H1 (cell line): ENCODE results near the gene SLC39A10. TPM values are rescaled to one million over a fixed set of nuclear protein-coding genes. Genes with fewer than 3 reads are reported as not detected.

Experiments
- CTCF ChIA-PET: fragments of 300-600 bp; sonication (Branson Sonifier 250); formaldehyde crosslinking; loops from one replicate; lab custom pipeline; 2021; ENCODE audit not compliant: partially characterized antibody; lab: Charles Lee
- POLR2A ChIA-PET: fragments of 300-600 bp; sonication (Branson Sonifier 250); formaldehyde crosslinking; loops from one replicate; lab custom pipeline; 2021; ENCODE audit warnings: inconsistent platforms; ENCODE audit not compliant: partially characterized antibody; lab: Charles Lee
- DNase-seq, 2 experiments: peaks; one replicate each; pipeline versions ENCODE4 v3.0.0 to v3.0.0-alpha.2; 2010 to 2022; ENCODE audit warnings: low spot score in 2 of 2, low read depth in 1 of 2, mixed read lengths in 1 of 2
- FAIRE-seq: peaks from 2 replicates; lab custom pipeline; 2011; peaks lifted over from hg19 to GRCh38; lab: Jason Lieb, UNC
- H2AFZ ChIP-seq: 2 replicates; pipeline ENCODE4 v1.8.1; 2012; ENCODE audit warnings: low read length, inconsistent platforms
- H2AK5ac ChIP-seq: 2 replicates; pipeline ENCODE4 v1.6.1; 2013; ENCODE audit warnings: low read depth, low read length
- H2BK120ac ChIP-seq: replicated peaks from 2 replicates; pipeline ENCODE3; 2013; ENCODE audit warnings: low read depth, low read length, inconsistent platforms
- H2BK12ac ChIP-seq: 2 replicates; pipeline ENCODE4 v1.6.1; 2013; ENCODE audit warnings: low read depth, low read length
- H2BK15ac ChIP-seq: 2 replicates; pipeline ENCODE4 v1.6.1; 2013; ENCODE audit warnings: low read length
- H2BK20ac ChIP-seq: 2 replicates; pipeline ENCODE4 v1.6.1; 2013; ENCODE audit warnings: low read length
- H2BK5ac ChIP-seq: 2 replicates; pipeline ENCODE4 v1.6.1; 2013; ENCODE audit warnings: low read depth, low read length
- H3K14ac ChIP-seq: 2 replicates; pipeline ENCODE4 v1.6.1; 2013; ENCODE audit warnings: inconsistent platforms; ENCODE audit not compliant: insufficient read length
- H3K18ac ChIP-seq: 2 replicates; pipeline ENCODE4 v1.6.1; 2013; ENCODE audit warnings: low read length; ENCODE audit errors: extremely low read depth
- H3K23ac ChIP-seq: 2 replicates; pipeline ENCODE4 v1.6.1; 2013; ENCODE audit warnings: inconsistent platforms; ENCODE audit not compliant: insufficient read length
- H3K23me2 ChIP-seq: 2 replicates; pipeline ENCODE4 v1.6.1; 2013; ENCODE audit warnings: low read depth, low read length
- H3K27ac ChIP-seq: 2 replicates; pipeline ENCODE4 v1.6.1; 2011; ENCODE audit warnings: low read depth, low read length, inconsistent platforms
- H3K27me3 ChIP-seq, 4 experiments: replicated peaks in 1 of 4; 1 replicate in 1 of 4; 2 replicates in 3 of 4; pipeline versions ENCODE4 v1.6.1 to v1.8.1; 2011 to 2013; ENCODE audit warnings: low read length in 3 of 4, mild to moderate bottlenecking in 3 of 4, inconsistent platforms in 2 of 4, mixed read lengths in 2 of 4, moderate library complexity in 1 of 4; ENCODE audit not compliant: control insufficient read depth in 3 of 4, insufficient read depth in 3 of 4; ENCODE audit errors: extremely low read depth in 1 of 4
- H3K36me3 ChIP-seq, 4 experiments: 2 replicates each; pipeline versions ENCODE4 v1.6.1 to v1.8.1; 2011 to 2013; ENCODE audit warnings: mild to moderate bottlenecking in 4 of 4, low read length in 3 of 4, moderate library complexity in 2 of 4, control low read depth in 1 of 4, inconsistent platforms in 1 of 4; ENCODE audit not compliant: insufficient read depth in 4 of 4, control insufficient read depth in 2 of 4
- H3K4ac ChIP-seq: replicated peaks from 2 replicates; pipeline ENCODE3; 2013; ENCODE audit warnings: low read length, low read depth, mixed read lengths, inconsistent platforms; ENCODE audit not compliant: insufficient read length
- H3K4me1 ChIP-seq, 4 experiments: replicated peaks in 1 of 4; 1 replicate in 1 of 4; 2 replicates in 3 of 4; pipeline versions ENCODE4 v1.6.1 to v1.8.1; 2011 to 2013; ENCODE audit warnings: low read length in 3 of 4, inconsistent platforms in 2 of 4, mixed read lengths in 1 of 4; ENCODE audit not compliant: insufficient read depth in 4 of 4, control insufficient read depth in 3 of 4
- H3K4me2 ChIP-seq, 2 experiments: 2 replicates each; pipeline versions ENCODE4 v1.6.1 to v1.8.1; 2011 to 2013; ENCODE audit warnings: low read depth in 2 of 2, low read length in 2 of 2, control low read depth in 1 of 2, inconsistent platforms in 1 of 2, mild to moderate bottlenecking in 1 of 2; ENCODE audit not compliant: insufficient read depth in 1 of 2
- H3K4me3 ChIP-seq, 4 experiments: fragments of 200-600, 300-600 bp in 1 of 4; sonication (generic), shearing (Covaris generic), sonication (Bioruptor Twin) in 1 of 4; 2 replicates each; pipeline versions ENCODE4 v1.5.1 to v1.8.1; 2011 to 2016; ENCODE audit warnings: low read length in 4 of 4, low read depth in 3 of 4, control low read depth in 2 of 4, inconsistent platforms in 2 of 4, mild to moderate bottlenecking in 2 of 4, mixed read lengths in 1 of 4, moderate library complexity in 1 of 4; ENCODE audit not compliant: insufficient read depth in 2 of 4; ENCODE audit errors: extremely low read depth in 1 of 4
- H3K56ac ChIP-seq: replicated peaks from 2 replicates; pipeline ENCODE3; 2013; ENCODE audit warnings: low read depth, mild to moderate bottlenecking, mixed read lengths, low read length, inconsistent platforms; ENCODE audit not compliant: insufficient read length
- H3K79me1 ChIP-seq: 2 replicates; pipeline ENCODE4 v1.6.1; 2013; ENCODE audit warnings: low read depth, low read length, control low read depth
- H3K79me2 ChIP-seq, 2 experiments: 2 replicates each; pipeline versions ENCODE4 v1.6.1 to v1.8.1; 2012 to 2013; ENCODE audit warnings: low read length in 2 of 2, mild to moderate bottlenecking in 2 of 2, inconsistent platforms in 1 of 2; ENCODE audit not compliant: insufficient read depth in 2 of 2, control insufficient read depth in 1 of 2
- H3K9ac ChIP-seq, 4 experiments: replicated peaks in 1 of 4; 1 replicate in 1 of 4; 2 replicates in 3 of 4; pipeline versions ENCODE4 v1.6.1 to v1.8.1; 2011 to 2013; ENCODE audit warnings: low read depth in 3 of 4, low read length in 3 of 4, control low read depth in 2 of 4, mild to moderate bottlenecking in 2 of 4, moderate library complexity in 2 of 4, inconsistent platforms in 1 of 4; ENCODE audit errors: extremely low read depth in 1 of 4
- H3K9me3 ChIP-seq, 2 experiments: 2 replicates each; pipeline versions ENCODE4 v1.6.1 to v1.8.1; 2012 to 2013; ENCODE audit warnings: mild to moderate bottlenecking in 2 of 2, moderate library complexity in 2 of 2, control low read depth in 1 of 2, inconsistent platforms in 1 of 2, low read depth in 1 of 2, low read length in 1 of 2, mixed read lengths in 1 of 2; ENCODE audit not compliant: insufficient read depth in 2 of 2
- H4K20me1 ChIP-seq, 2 experiments: replicated peaks in 1 of 2; 2 replicates each; pipeline versions ENCODE3 to v1.8.1; 2011 to 2013; ENCODE audit warnings: inconsistent platforms in 2 of 2, low read length in 2 of 2, mild to moderate bottlenecking in 1 of 2; ENCODE audit not compliant: insufficient read depth in 2 of 2, control insufficient read depth in 1 of 2
- H4K5ac ChIP-seq: 2 replicates; pipeline ENCODE4 v1.6.1; 2013; ENCODE audit warnings: low read length, low read depth, mixed read lengths, inconsistent platforms; ENCODE audit not compliant: insufficient read length
- H4K8ac ChIP-seq: 2 replicates; pipeline ENCODE4 v1.8.0; 2013; ENCODE audit warnings: mild to moderate bottlenecking, moderate library complexity, low read length, inconsistent platforms; ENCODE audit not compliant: insufficient read depth; ENCODE audit errors: extremely low read depth
- H4K91ac ChIP-seq: replicated peaks from 2 replicates; pipeline ENCODE3; 2013; ENCODE audit warnings: low read length, mixed read lengths, inconsistent platforms; ENCODE audit not compliant: insufficient read length
- WGBS, 2 experiments: shearing (Covaris generic) in 1 of 2; methylation state at CpG; one replicate each; pipeline versions ENCODE4 v1.1.6 to v1.1.7; 2013 to 2015; ENCODE audit warnings: low lambda C conversion rate in 2 of 2, mixed read lengths in 2 of 2, inconsistent platforms in 1 of 2, low coverage in 1 of 2, missing lambda C conversion rate in 1 of 2; ENCODE audit not compliant: insufficient replicate concordance in 2 of 2, insufficient coverage in 1 of 2, insufficient read length in 1 of 2; ENCODE audit errors: extremely low coverage in 1 of 2, missing lambda C conversion rate in 1 of 2; 5-methylcytosine and 5-hydroxymethylcytosine counted together
- polyA plus RNA-seq, 7 experiments: library from polyadenylated mRNA; depleted of rRNA in 3 of 7; stranded (reverse) in 5 of 7; unstranded in 2 of 7; fragments of >200 nt in 5 of 7; fragments of 200-250 nt in 2 of 7; gene quantifications; 1 replicate in 5 of 7; 2 replicates in 1 of 7; 4 replicates in 1 of 7; pipeline versions ENCODE4 v1.2.1 to v1.2.3, GENCODE V29; 2011 to 2013; ENCODE audit warnings: missing spikeins in 2 of 7, mixed read lengths in 2 of 7
- total RNA-seq: library from RNA; stranded (reverse); fragmentation: NEBNext Ultra II Directional; extraction: Animal tissue kit (Norgen Biotek cat#: 25700); gene quantifications from 2 replicates; pipeline ENCODE4 v1.2.1, GENCODE V29; 2021

The SLC39A10 gene
- total and polyA plus RNA-seq, 2 of the 8 experiments (the other 6 are each of a cell fraction or from before 2014, with no cell fraction given), result 68.1 to 234 TPM

DNA sequence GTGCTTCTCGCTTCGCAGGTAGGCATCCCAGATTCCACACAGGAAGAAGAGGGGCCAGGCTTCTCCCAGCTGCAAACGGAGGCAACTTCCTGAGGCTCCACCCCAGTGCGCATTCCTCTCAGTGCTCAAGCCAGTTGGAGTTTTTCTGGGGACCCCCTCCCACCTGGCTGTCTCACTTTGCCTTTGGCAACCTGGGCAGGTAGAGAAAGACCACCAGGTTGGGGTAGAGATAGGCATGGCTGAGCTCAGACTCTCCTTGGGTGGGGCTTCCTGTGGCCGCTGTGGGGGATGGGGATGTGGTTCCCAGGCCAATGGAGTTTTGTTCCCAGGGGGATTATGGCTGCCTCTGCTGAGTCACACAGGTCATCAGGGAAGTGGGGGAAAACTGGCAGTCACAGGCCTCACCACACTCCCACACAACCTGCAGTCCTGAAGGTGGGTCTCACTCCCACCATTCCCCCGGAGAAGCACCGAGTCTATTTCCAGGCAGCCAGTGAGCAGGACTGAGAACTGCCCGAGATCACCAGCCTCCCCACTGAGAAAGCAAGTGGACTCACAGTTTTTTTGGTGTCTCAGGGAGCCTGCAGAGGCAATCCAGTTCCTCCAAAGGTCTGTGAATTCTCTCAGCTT, 38.1 kb downstream of the SLC39A10 start:
- ChIA-PET POLR2A (interaction anchor here (1.0 to 1.3 kb wide), 2 partner anchors 38 to 79 kb away, joined by 3 to 4 read pairs; partner anchors contain the start of gene SLC39A10), CTCF (interaction anchor here (0.8 to 2.1 kb wide), 2 partner anchors 12 to 22 kb away, joined by 3 to 8 read pairs; no protein-coding TSS in a partner anchor)
- Histone ChIP-seq H2BK15ac (no peak overlapping the region), H3K56ac (no peak overlapping the region), H2AFZ (no peak overlapping the region), H2AK5ac (peak overlapping the region; percentile 54; the same call in 1 of the 2 replicates), H3K9me3 (peaks cover 0 to 2% of the 10 kb centered on the region in 2 experiments; a peak in 2 of 4 replicates), H3K23ac (no peak overlapping the region), H2BK5ac (peak overlapping the region; percentile 83; the same call in 1 of the 2 replicates), H3K9ac (no peak overlapping the region), H4K5ac (no peak overlapping the region), H4K91ac (no peak overlapping the region), H4K8ac (peak overlapping the region; percentile 28), H4K20me1 (peaks cover 0 to 3% of the 10 kb centered on the region in 2 experiments), H3K27ac (peak overlapping the region; percentile 59), H3K4ac (no peak overlapping the region), H3K18ac (peak overlapping the region; percentile 90), H3K23me2 (no peaks in the 10 kb centered on the region), H3K4me1 (peaks cover 1 to 6% (median 4%) of the 10 kb centered on the region in 4 experiments), H2BK20ac (no peak overlapping the region), H3K36me3 (no peaks in the 10 kb centered on the region; a peak in 1 of 8 replicates), H3K14ac (no peak overlapping the region), H2BK120ac (peak overlapping the region; percentile 21), H3K4me2 (peak overlapping the region; percentile 14 to 41; a peak in 2 of 4 replicates), H3K27me3 (no peaks in the 10 kb centered on the region), H3K4me3 (no peak overlapping the region), H3K79me2 (peaks cover 0 to 100% of the 10 kb centered on the region in 2 experiments; a peak in 3 of 4 replicates), H3K79me1 (peaks cover 3% of the 10 kb centered on the region; the same call in 1 of the 2 replicates), H2BK12ac (peak overlapping the region; percentile 23; the same call in 1 of the 2 replicates)
- FAIRE-seq, result no peak
- WGBS, 2 experiments, result 76% methylated on average over 7 of the region's 8 CpGs; no CpG with 5 or more reads in 1 of the 2 experiments
- peak; percentile 15 to 55 for DNase-seq
